GM21619 (cell line): ENCODE results near the gene CNGA3.
"Not testable (repeated sequence)": the region's sequence is repeated elsewhere in the genome, so short reads cannot be mapped to it uniquely, and the experiment has no call there.

Experiments
- ATAC-seq: cut with Tn5 transposase; IDR thresholded peaks from one replicate; pipeline ENCODE4 v1.9.1; 2021; ENCODE audit not compliant: unreplicated experiment

The CNGA3 gene

DNA sequence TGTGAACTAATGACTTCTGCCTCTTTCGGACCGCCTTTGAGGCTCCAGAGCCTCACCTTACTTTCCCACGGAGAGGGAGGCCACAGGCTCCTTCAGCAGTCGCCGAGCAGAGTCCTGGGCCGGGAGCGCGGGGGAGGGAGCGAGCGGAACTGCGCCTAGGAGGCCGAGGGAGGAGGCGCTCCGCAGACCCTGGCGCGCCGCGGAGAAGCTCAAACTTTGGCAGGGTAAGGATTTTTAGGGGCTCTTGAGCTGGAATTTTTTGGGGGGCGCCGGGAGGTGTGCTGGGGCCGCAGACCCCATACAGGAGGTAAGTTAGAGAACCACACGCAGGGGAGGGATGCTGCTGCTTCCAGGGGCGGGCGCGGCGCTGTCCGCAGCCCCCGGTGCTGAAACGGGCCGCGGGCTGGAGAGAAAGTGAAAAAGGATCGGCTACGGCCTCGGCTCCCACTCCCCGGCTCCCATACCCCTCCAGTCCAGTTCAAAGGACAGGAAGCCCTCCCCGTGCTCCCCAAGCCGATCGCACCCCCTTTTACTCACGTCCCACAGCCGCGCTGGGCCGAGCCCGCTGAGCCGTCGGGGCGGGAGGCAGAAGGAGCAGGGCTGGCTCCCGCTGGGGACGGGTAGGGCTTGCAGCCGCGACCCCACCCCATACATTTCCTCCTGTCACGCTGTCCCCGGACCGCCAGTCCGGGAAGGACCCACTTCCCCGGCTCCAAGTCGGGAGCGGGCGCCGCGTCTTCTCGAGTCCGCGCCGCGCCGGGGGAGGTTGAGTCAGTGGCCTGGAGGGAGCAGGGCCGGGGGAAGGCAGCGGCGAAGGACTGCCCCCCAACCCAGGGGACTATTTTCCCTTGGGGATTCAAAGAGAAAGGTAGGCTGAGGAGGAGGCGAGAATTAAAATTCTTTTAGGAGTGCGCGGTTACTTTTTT, at the start of gene CNGA3:
CNGA3 (plus strand) TSS at position 146 of the 926 bp plus-strand sequence. CDS start 23,520 bp downstream, outside the sequence.
- no peak for ATAC-seq

DNA sequence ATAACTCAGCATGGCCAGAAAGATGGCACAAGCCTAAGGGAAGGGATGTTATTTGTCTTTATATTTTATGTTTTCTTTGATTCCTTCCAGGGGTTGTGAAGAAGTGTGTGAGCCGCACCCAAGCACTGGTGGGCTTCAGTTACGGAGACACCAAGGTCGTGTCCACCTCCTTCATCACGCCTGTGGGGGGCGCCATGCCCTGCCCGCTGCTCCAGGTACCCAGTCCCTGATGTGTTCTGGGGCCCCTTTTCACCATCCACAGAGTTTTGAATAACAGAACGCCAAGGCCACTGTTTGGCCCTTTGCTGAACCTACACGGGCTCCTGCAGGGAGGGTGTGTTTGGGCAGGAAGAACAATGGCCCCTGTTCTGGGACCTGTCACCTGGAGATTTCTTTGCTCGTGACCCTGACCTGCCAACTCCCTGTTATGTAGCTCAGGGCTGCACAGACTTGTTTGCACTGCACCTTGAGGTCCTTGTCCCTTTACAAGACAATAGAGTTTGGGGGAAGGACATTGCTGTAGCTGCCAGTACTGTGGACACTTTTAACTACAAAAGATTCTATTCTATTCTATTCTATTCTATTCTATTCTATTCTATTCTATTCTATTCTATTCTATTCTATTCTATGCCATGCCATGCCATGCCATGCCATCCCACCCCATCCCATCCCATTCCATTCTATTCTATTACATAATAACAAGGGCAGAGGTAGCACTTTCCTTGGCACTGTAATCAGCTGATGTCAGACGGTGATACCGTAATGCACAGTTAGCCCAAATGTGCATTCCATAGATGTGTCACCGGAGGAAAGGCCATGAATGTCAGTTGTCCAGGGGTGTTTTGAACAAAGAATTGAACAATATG, 48.2 kb upstream of the CNGA3 start:
- ATAC-seq, result no peak

DNA sequence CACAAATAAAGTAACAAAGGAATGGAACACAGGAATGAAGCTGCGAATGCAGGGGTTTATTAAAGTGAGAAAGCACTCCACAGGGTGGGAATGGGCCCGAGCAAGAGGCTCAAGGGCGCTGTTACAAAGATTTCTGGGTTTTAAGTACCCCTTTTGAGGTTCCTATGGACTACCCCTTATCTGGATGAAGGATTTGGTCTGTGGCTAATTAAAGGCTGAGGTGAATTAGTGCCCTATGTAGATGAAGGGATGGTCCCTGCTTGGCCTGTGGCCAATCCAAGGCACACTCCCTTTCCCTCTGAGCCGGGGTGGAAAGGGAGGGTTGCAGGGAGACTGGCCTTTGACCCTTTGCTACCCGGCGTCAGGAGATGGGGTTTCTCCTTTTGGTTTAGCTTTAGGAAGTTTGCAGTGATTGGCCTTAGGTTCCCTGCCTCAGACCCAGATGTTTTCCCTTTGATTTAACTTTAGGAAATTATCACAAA, 47.5 kb upstream of the CNGA3 start:
- no peak for ATAC-seq

GRCh38 chr2:98299211-98299905, 46.9 kb upstream of the CNGA3 start:
- ATAC-seq, result no peak

- ATAC-seq, result no peak
Observed at GRCh38 chr2:98300141-98300874, 45.9 kb upstream of the CNGA3 start.

- no peak for ATAC-seq
Observed at GRCh38 chr2:98301469-98301868, 44.8 kb upstream of the CNGA3 start.

DNA sequence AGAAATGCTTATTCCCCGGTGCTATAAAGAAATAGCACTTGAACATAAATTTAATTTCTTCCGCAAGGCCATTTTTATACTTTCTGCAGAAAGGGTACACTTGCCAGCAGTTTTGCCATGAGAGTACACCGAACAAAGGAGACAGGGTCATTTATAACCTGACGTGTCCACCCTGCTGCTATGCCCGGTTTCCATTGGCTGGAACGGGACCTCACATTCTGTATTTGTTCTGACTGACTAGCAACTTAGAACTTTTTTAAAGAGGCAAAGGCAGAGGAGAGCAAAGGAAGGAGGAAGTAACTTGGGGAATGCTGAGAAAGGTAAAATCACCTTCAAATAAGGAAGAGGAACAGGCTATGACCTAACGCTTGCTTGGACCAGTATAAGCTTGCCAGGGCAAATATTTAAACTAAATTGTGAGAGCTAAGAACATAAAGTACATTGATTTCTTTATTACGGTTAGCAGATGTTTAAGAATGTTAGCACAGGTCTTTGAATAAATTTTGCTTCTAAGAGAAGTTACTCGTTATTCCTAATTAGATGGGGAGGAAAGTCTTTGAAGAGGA, 39.0 kb upstream of the CNGA3 start:
- not testable (repeated sequence) for ATAC-seq

- ATAC-seq, result no peak
Observed at GRCh38 chr2:98308068-98308467, 38.2 kb upstream of the CNGA3 start.

GRCh38 chr2:98308532-98308931, 37.7 kb upstream of the CNGA3 start:
- no peak for ATAC-seq

- ATAC-seq, result no peak
Observed at GRCh38 chr2:98309580-98309979, 36.7 kb upstream of the CNGA3 start.

- no peak for ATAC-seq
Observed at GRCh38 chr2:98310010-98310409, 36.2 kb upstream of the CNGA3 start.

- no peak for ATAC-seq
Observed at GRCh38 chr2:98311090-98311489, 35.2 kb upstream of the CNGA3 start.

GRCh38 chr2:98311771-98312545, 34.3 kb upstream of the CNGA3 start:
- ATAC-seq, result no peak

GRCh38 chr2:98313492-98314250, 32.6 kb upstream of the CNGA3 start:
- no peak for ATAC-seq

DNA sequence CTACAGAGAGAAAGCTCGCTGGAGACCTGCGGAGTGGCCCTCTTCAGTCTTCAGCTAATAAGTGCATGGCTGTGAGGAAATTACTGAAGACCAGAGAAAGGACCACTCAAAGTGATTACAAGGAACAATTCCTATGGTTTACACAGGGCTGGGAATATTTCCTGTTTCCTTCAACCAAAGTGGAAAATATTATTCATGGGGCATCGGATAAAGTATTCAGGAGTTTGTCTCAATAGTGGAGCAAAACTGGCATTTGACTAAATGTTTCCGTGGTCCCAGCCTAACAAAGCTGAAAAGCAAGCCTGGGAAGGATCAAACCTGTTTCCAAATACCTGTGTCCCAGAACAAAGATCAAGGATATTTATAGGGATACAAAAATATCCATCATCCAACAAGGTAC, 32.0 kb upstream of the CNGA3 start:
- ATAC-seq, result no peak

GRCh38 chr2:98315957-98316356, 30.3 kb upstream of the CNGA3 start:
- no peak for ATAC-seq

GRCh38 chr2:98317214-98317613, 29.0 kb upstream of the CNGA3 start:
- ATAC-seq, result no peak

DNA sequence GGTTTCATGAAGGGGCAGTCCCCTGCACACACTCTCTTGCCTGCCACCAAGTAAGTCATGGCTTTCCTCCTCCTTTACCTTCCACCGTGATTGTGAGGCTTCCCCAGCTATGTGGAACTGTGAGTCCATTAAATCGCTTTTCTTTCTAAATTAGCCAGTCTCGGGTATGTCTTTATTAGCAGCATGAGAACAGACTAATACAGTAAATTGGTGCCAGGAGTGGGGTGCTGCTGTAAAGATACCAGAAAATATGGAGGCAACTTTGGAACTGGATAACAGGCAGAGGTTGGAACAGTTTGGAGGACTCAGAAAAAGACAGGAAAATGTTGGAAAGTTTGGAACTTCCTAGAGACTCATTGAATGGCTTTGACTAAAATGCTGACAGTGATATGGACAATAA, 26.1 kb upstream of the CNGA3 start:
- not testable (repeated sequence) for ATAC-seq

DNA sequence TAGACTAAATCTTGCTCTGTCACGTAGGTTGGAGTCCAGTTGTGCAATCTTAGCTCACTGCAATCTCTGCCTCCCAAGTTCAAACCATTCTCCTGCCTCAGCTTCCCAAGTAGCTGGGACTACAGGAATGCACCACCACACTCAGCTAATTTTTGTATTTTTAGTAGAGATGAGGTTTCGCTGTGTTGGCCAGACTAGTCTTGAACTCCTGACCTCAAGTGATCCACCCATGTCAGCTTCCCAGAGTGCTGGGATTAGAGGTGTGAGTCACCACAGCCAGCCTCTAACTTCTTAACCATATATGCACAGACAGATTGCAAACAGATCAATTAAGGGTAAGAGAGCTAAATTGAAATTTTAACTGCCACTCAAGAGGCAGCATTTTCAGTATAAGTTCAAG, 22.1 kb upstream of the CNGA3 start:
- ATAC-seq, result no peak
